CD4-positive, alpha-beta T cell treated with Interleukin-17A for 1 hour (primary cell): ENCODE results near the gene TIMM44.
"Not testable (repeated sequence)": the region's sequence is repeated elsewhere in the genome, so short reads cannot be mapped to it uniquely, and the experiment has no call there.

Experiments
- DNase-seq: peaks from one replicate; pipeline ENCODE4 v3.0.0-alpha.2; 2020

Gene TIMM44

GRCh38 chr19:7897292-7897691, 46.2 kb downstream of the TIMM44 start:
- no peak for DNase-seq

- no peak for DNase-seq
These were observed 47.9 kb downstream of the TIMM44 start for GRCh38 chr19:7895565-7895964.

- no peak for DNase-seq
These were observed 48.7 kb downstream of the TIMM44 start for GRCh38 chr19:7894612-7895309.

- DNase-seq, result not testable (repeated sequence)
These were observed 49.9 kb downstream of the TIMM44 start for GRCh38 chr19:7893362-7894101.

GRCh38 chr19:7888826-7889217, 54.6 kb downstream of the TIMM44 start:
- DNase-seq, result no peak

- DNase-seq, result no peak
These were observed 55.2 kb downstream of the TIMM44 start, which contains the start of gene LRRC8E for GRCh38 chr19:7888145-7888825. Gene LRRC8E (plus strand): TSS chr19:7888510. CDS start chr19:7895604, 7,094 bp downstream.

- no peak for DNase-seq
These were observed 55.9 kb downstream of the TIMM44 start for GRCh38 chr19:7887408-7888144.

GRCh38 chr19:7885818-7886217, 57.6 kb downstream of the TIMM44 start:
- no peak for DNase-seq

GRCh38 chr19:7883796-7884570, 59.5 kb downstream of the TIMM44 start:
- no peak for DNase-seq

- no peak for DNase-seq
These were observed 60.4 kb downstream of the TIMM44 start for GRCh38 chr19:7883105-7883504.

GRCh38 chr19:7881910-7882309, 61.6 kb downstream of the TIMM44 start:
- no peak for DNase-seq

GRCh38 chr19:7879836-7880235, 63.6 kb downstream of the TIMM44 start:
- no peak for DNase-seq

- DNase-seq, result no peak
These were observed 64.2 kb downstream of the TIMM44 start for GRCh38 chr19:7879111-7879807.

GRCh38 chr19:7877249-7877836, 66.1 kb downstream of the TIMM44 start:
- no peak for DNase-seq
